Cardiac septum (tissue), 1 donor: ENCODE results near the gene KRTAP5-3. TPM values are rescaled to one million over a fixed set of nuclear protein-coding genes. Genes with fewer than 3 reads are reported as not detected.
A peak's percentile ranks its signal among the peaks of the same experiment; 100 is the strongest.

Experiments used
- DNase-seq: peaks from one replicate; pipeline ENCODE4 v3.0.0-alpha.2; 2020; ENCODE audit warnings: low spot score
- intact Hi-C: fragments of 100-400 bp; cut with DNase I; formaldehyde crosslinking; loops from one replicate; pipeline ENCODE4 v1.14.0; 2022
- total RNA-seq: library from RNA; stranded (reverse); fragmentation: NEBNext Ultra II Directional; extraction: Animal tissue kit (Norgen Biotek cat#: 25700); gene quantifications from one replicate; pipeline ENCODE4 v1.2.1, GENCODE V29; 2021
- donor health status: DM: no; HTN: no; CAD: no.

KRTAP5-3 gene
- total RNA-seq, 1 donor from 2014 or later: not detected

GRCh38 chr11:1570001-1570453 lies 38.2 kb downstream of the KRTAP5-3 start:
- intact Hi-C loops: loop anchor here (5.0 kb wide), 1 partner anchor 33 kb away; no protein-coding TSS in a partner anchor
- DNase-seq: no peak

GRCh38 chr11:1569251-1569780 lies 38.9 kb downstream of the KRTAP5-3 start:
- no peak for DNase-seq
- intact Hi-C loops: no loop called here

GRCh38 chr11:1568441-1568911 lies 39.8 kb downstream of the KRTAP5-3 start:
- no peak for DNase-seq
- intact Hi-C loops: no loop called here

GRCh38 chr11:1567721-1568100 lies 40.6 kb downstream of the KRTAP5-3 start:
- DNase-seq: no peak
- intact Hi-C loops: no loop called here

GRCh38 chr11:1567052-1567720 lies 41.1 kb downstream of the KRTAP5-3 start:
- peak; percentile 76 for DNase-seq

GRCh38 chr11:1566381-1567051 lies 41.7 kb downstream of the KRTAP5-3 start:
- intact Hi-C loops: no loop called here
- no peak for DNase-seq

More at GRCh38 chr11:1567052-1567720, 41.1 kb downstream of the KRTAP5-3 start:
- intact Hi-C loops: no loop called here

GRCh38 chr11:1565904-1566247 lies 42.4 kb downstream of the KRTAP5-3 start:
- no peak for DNase-seq
- intact Hi-C loops: no loop called here

- DNase-seq: peak; percentile 75
- intact Hi-C loops: no loop called here
Observed at GRCh38 chr11:1565173-1565903, 42.9 kb downstream of the KRTAP5-3 start.

- DNase-seq: peak; percentile 88
- intact Hi-C loops: no loop called here
Observed at GRCh38 chr11:1564535-1565172, 43.6 kb downstream of the KRTAP5-3 start.

- intact Hi-C loops: no loop called here
- no peak for DNase-seq
Observed at GRCh38 chr11:1563697-1564534, 44.3 kb downstream of the KRTAP5-3 start.

GRCh38 chr11:1563149-1563638 lies 45.1 kb downstream of the KRTAP5-3 start:
- intact Hi-C loops: no loop called here
- no peak for DNase-seq

GRCh38 chr11:1562469-1563148 lies 45.7 kb downstream of the KRTAP5-3 start:
- no peak for DNase-seq
- intact Hi-C loops: no loop called here

- intact Hi-C loops: no loop called here
- DNase-seq: no peak
Observed at GRCh38 chr11:1561955-1562354, 46.3 kb downstream of the KRTAP5-3 start.

- DNase-seq: no peak
- intact Hi-C loops: no loop called here
Observed at GRCh38 chr11:1561266-1561665, 47.0 kb downstream of the KRTAP5-3 start.

GRCh38 chr11:1560649-1561251 lies 47.5 kb downstream of the KRTAP5-3 start:
- intact Hi-C loops: no loop called here
- no peak for DNase-seq

- peak; percentile 75 for DNase-seq
- intact Hi-C loops: no loop called here
Observed at GRCh38 chr11:1560002-1560648, 48.1 kb downstream of the KRTAP5-3 start.
